Activated CD8-positive, alpha-beta T cell treated with anti-CD3 and anti-CD28 coated beads, Interleukin-2, amount 10 ng/mL, durations not matched to agents 7 days and 5 days (primary cell): ENCODE measurements around the gene TOP3B. TPM values are rescaled to one million over a fixed set of nuclear protein-coding genes. Genes with fewer than 3 reads are reported as not detected.

Experiments used
- ATAC-seq: fragments of 150-1000 bp; cut with Tn5 transposase; one replicate; pipeline ENCODE4 v1.10.0; 2021; ENCODE audit warnings: moderate library complexity
- CTCF ChIA-PET: fragments of 350-600 bp; sonication (Branson Sonifier 250); formaldehyde crosslinking; loops from one replicate; lab custom pipeline; 2021; ENCODE audit warnings: antibody characterized with exemption; lab: Charles Lee
- POLR2A ChIA-PET: fragments of 350-600 bp; sonication (Branson Sonifier 250); formaldehyde crosslinking; loops from one replicate; lab custom pipeline; 2021; ENCODE audit warnings: antibody characterized with exemption; lab: Charles Lee
- DNase-seq: peaks from one replicate; pipeline ENCODE4 v3.0.0-alpha.2; 2020
- H3K27ac Mint-ChIP-seq: one replicate; pipeline ENCODE4 v1.8.0; 2021; ENCODE audit warnings: mild to moderate bottlenecking, mixed read lengths
- H3K27me3 Mint-ChIP-seq: one replicate; pipeline ENCODE4 v1.8.0; 2021; ENCODE audit warnings: low read depth, mixed read lengths
- H3K36me3 Mint-ChIP-seq: one replicate; pipeline ENCODE4 v1.8.0; 2021; ENCODE audit warnings: low read depth, mixed read lengths
- H3K4me1 Mint-ChIP-seq: one replicate; pipeline ENCODE4 v1.8.0; 2021; ENCODE audit warnings: low read depth, mixed read lengths
- H3K4me3 Mint-ChIP-seq: one replicate; pipeline ENCODE4 v1.8.0; 2021; ENCODE audit warnings: mild to moderate bottlenecking, mixed read lengths
- H3K9me3 Mint-ChIP-seq: one replicate; pipeline ENCODE4 v1.8.0; 2022; ENCODE audit warnings: mixed read lengths; ENCODE audit not compliant: insufficient read depth
- total RNA-seq, 2 experiments: library from RNA; stranded (reverse); gene quantifications; one replicate each; pipeline ENCODE4 v1.2.3, GENCODE V29; 2021

The TOP3B gene
- total RNA-seq, 2 experiments from 2014 or later, result 47.3 to 49.9 TPM

- DNase-seq (no peak), ATAC-seq (no peak)
- no peaks in the 10 kb centered on the region for H3K9me3 Mint-ChIP-seq
- no peak overlapping the region for H3K27ac Mint-ChIP-seq
- H3K36me3 Mint-ChIP-seq, result no peaks in the 10 kb centered on the region
- H3K4me3 Mint-ChIP-seq, result no peak overlapping the region
- H3K27me3 Mint-ChIP-seq, result peaks cover 4% of the 10 kb centered on the region
- CTCF ChIA-PET, result no interaction called here
- no peaks in the 10 kb centered on the region for H3K4me1 Mint-ChIP-seq
- POLR2A ChIA-PET, result interaction anchor here (1.4 kb wide), 1 partner anchor 9 kb away, joined by 4 read pairs; no protein-coding TSS in a partner anchor
These were observed 8.7 kb upstream of the TOP3B start for GRCh38 chr22:21991304-21991596.

- no peaks in the 10 kb centered on the region for H3K9me3 Mint-ChIP-seq
- ChIA-PET CTCF (no interaction called here), POLR2A (interaction anchor here (1.4 kb wide), 1 partner anchor 9 kb away, joined by 4 read pairs; no protein-coding TSS in a partner anchor)
- ATAC-seq (no peak), DNase-seq (no peak)
- no peaks in the 10 kb centered on the region for H3K4me1 Mint-ChIP-seq
- no peaks in the 10 kb centered on the region for H3K27me3 Mint-ChIP-seq
- H3K4me3 Mint-ChIP-seq, result no peak overlapping the region
- H3K27ac Mint-ChIP-seq, result no peak overlapping the region
- no peaks in the 10 kb centered on the region for H3K36me3 Mint-ChIP-seq
These were observed 8.1 kb upstream of the TOP3B start for GRCh38 chr22:21990445-21991303.

- Mint-ChIP-seq H3K36me3 (no peaks in the 10 kb centered on the region), H3K9me3 (no peaks in the 10 kb centered on the region), H3K27me3 (no peaks in the 10 kb centered on the region), H3K4me1 (no peaks in the 10 kb centered on the region), H3K27ac (no peak overlapping the region), H3K4me3 (no peak overlapping the region)
- ATAC-seq, result no peak
- DNase-seq, result no peak
- ChIA-PET CTCF (interaction anchor here (1.0 kb wide), 1 partner anchor 17 kb away, joined by 3 read pairs; no protein-coding TSS in a partner anchor), POLR2A (no interaction called here)
These were observed 6.5 kb upstream of the TOP3B start for GRCh38 chr22:21989049-21989448.

GRCh38 chr22:21985214-21985613 is 2.6 kb upstream of the TOP3B start:
- Mint-ChIP-seq H3K36me3 (no peaks in the 10 kb centered on the region), H3K27ac (no peak overlapping the region), H3K9me3 (no peaks in the 10 kb centered on the region), H3K4me1 (peaks cover 21% of the 10 kb centered on the region), H3K4me3 (no peak overlapping the region), H3K27me3 (no peaks in the 10 kb centered on the region)
- CTCF ChIA-PET, result no interaction called here
- DNase-seq (no peak), ATAC-seq (no peak)
- POLR2A ChIA-PET, result no interaction called here

- peaks cover 21% of the 10 kb centered on the region for H3K4me1 Mint-ChIP-seq
- H3K36me3 Mint-ChIP-seq, result no peaks in the 10 kb centered on the region
- H3K4me3 Mint-ChIP-seq, result no peak overlapping the region
- no peak overlapping the region for H3K27ac Mint-ChIP-seq
- CTCF ChIA-PET, result no interaction called here
- DNase-seq, result no peak
- no peaks in the 10 kb centered on the region for H3K27me3 Mint-ChIP-seq
- no peaks in the 10 kb centered on the region for H3K9me3 Mint-ChIP-seq
- no peak for ATAC-seq
- POLR2A ChIA-PET, result no interaction called here
These were observed 2.2 kb upstream of the TOP3B start for GRCh38 chr22:21984793-21985192.

GRCh38 chr22:21981874-21982273 is 713 bp downstream of the TOP3B start:
- peaks cover 3% of the 10 kb centered on the region for H3K36me3 Mint-ChIP-seq
- DNase-seq (no peak), ATAC-seq (peak; percentile 8)
- peak overlapping the region; percentile 91 for H3K4me3 Mint-ChIP-seq
- H3K9me3 Mint-ChIP-seq, result no peaks in the 10 kb centered on the region
- peaks cover 28% of the 10 kb centered on the region for H3K4me1 Mint-ChIP-seq
- POLR2A ChIA-PET, result interaction anchor here (0.6 to 2.1 kb wide), 5 partner anchors 9 to 195 kb away, joined by 3 to 7 read pairs (median 3); no protein-coding TSS in a partner anchor
- CTCF ChIA-PET, result interaction anchor here (0.7 to 3.1 kb wide), 7 partner anchors 10 to 361 kb away, joined by 3 to 39 read pairs (median 5); partner anchors contain the start of gene PPM1F
- no peaks in the 10 kb centered on the region for H3K27me3 Mint-ChIP-seq
- H3K27ac Mint-ChIP-seq, result peak overlapping the region; percentile 87

GRCh38 chr22:21980547-21980946 is 2.0 kb downstream of the TOP3B start:
- Mint-ChIP-seq H3K27ac (no peak overlapping the region), H3K4me1 (peaks cover 28% of the 10 kb centered on the region), H3K36me3 (peaks cover 5% of the 10 kb centered on the region), H3K9me3 (no peaks in the 10 kb centered on the region), H3K4me3 (no peak overlapping the region), H3K27me3 (no peaks in the 10 kb centered on the region)
- ATAC-seq (no peak), DNase-seq (no peak)
- ChIA-PET CTCF (interaction anchor here (3.1 kb wide), 1 partner anchor 8 kb away, joined by 39 read pairs; no protein-coding TSS in a partner anchor), POLR2A (no interaction called here)

GRCh38 chr22:21978564-21979386 is 3.8 kb downstream of the TOP3B start:
- Mint-ChIP-seq H3K27ac (peak overlapping the region; percentile 23), H3K4me3 (no peak overlapping the region), H3K4me1 (peaks cover 28% of the 10 kb centered on the region), H3K36me3 (peaks cover 10% of the 10 kb centered on the region), H3K27me3 (no peaks in the 10 kb centered on the region), H3K9me3 (no peaks in the 10 kb centered on the region)
- ChIA-PET CTCF (no interaction called here), POLR2A (no interaction called here)
- DNase-seq (no peak), ATAC-seq (no peak)

- H3K27ac Mint-ChIP-seq, result no peak overlapping the region
These were observed 4.8 kb downstream of the TOP3B start for GRCh38 chr22:21977814-21978213.

GRCh38 chr22:21975854-21976345 is 6.7 kb downstream of the TOP3B start:
- no peak for ATAC-seq
- no peaks in the 10 kb centered on the region for H3K27me3 Mint-ChIP-seq
- no peaks in the 10 kb centered on the region for H3K9me3 Mint-ChIP-seq
- no peak overlapping the region for H3K27ac Mint-ChIP-seq
- ChIA-PET POLR2A (no interaction called here), CTCF (no interaction called here)
- peaks cover 20% of the 10 kb centered on the region for H3K36me3 Mint-ChIP-seq
- H3K4me3 Mint-ChIP-seq, result no peak overlapping the region
- DNase-seq, result no peak
- H3K4me1 Mint-ChIP-seq, result peaks cover 11% of the 10 kb centered on the region

More at GRCh38 chr22:21977814-21978213, 4.8 kb downstream of the TOP3B start:
- H3K36me3 Mint-ChIP-seq, result peaks cover 10% of the 10 kb centered on the region
- no peak overlapping the region for H3K4me3 Mint-ChIP-seq
- H3K9me3 Mint-ChIP-seq, result no peaks in the 10 kb centered on the region
- ChIA-PET CTCF (no interaction called here), POLR2A (no interaction called here)
- peaks cover 28% of the 10 kb centered on the region for H3K4me1 Mint-ChIP-seq
- DNase-seq (no peak), ATAC-seq (no peak)
- no peaks in the 10 kb centered on the region for H3K27me3 Mint-ChIP-seq

- Mint-ChIP-seq H3K4me3 (no peak overlapping the region), H3K9me3 (no peaks in the 10 kb centered on the region), H3K27ac (no peak overlapping the region), H3K27me3 (no peaks in the 10 kb centered on the region), H3K36me3 (peaks cover 24% of the 10 kb centered on the region), H3K4me1 (peaks cover 7% of the 10 kb centered on the region)
- ATAC-seq, result no peak
- no peak for DNase-seq
- ChIA-PET POLR2A (no interaction called here), CTCF (no interaction called here)
These were observed 7.3 kb downstream of the TOP3B start for GRCh38 chr22:21975273-21975672.
